Neuronal stem cell (in vitro differentiated cells): Measurements from ENCODE around the gene JSRP1.

ENCODE experiments used
- DNase-seq: peaks from one replicate; pipeline ENCODE4 v3.0.0-alpha.2; 2013; ENCODE audit warnings: low spot score
- H2AFZ ChIP-seq: one replicate; pipeline ENCODE4 v1.6.1; 2013; ENCODE audit warnings: mild to moderate bottlenecking, low read length, inconsistent platforms
- H2AK5ac ChIP-seq: 2 replicates; pipeline ENCODE4 v1.6.1; 2013; ENCODE audit warnings: low read depth, mild to moderate bottlenecking, inconsistent platforms, low read length, moderate library complexity, mixed read lengths
- H2BK120ac ChIP-seq: 2 replicates; pipeline ENCODE4 v1.6.1; 2013; ENCODE audit warnings: low read depth, mild to moderate bottlenecking, inconsistent platforms, low read length, moderate library complexity, mixed read lengths
- H2BK12ac ChIP-seq: one replicate; pipeline ENCODE4 v1.6.1; 2013; ENCODE audit warnings: low read length, inconsistent platforms
- H2BK15ac ChIP-seq: 2 replicates; pipeline ENCODE4 v1.6.1; 2013; ENCODE audit warnings: mild to moderate bottlenecking, low read length, inconsistent platforms, mixed read lengths
- H2BK5ac ChIP-seq: one replicate; pipeline ENCODE4 v1.6.1; 2013; ENCODE audit warnings: inconsistent platforms, mild to moderate bottlenecking, low read length, moderate library complexity
- H3K14ac ChIP-seq: one replicate; pipeline ENCODE4 v1.6.1; 2013; ENCODE audit warnings: low read length, inconsistent platforms
- H3K18ac ChIP-seq: 2 replicates; pipeline ENCODE4 v1.6.1; 2013; ENCODE audit warnings: low read length, inconsistent platforms
- H3K23ac ChIP-seq: 2 replicates; pipeline ENCODE4 v1.6.1; 2013; ENCODE audit warnings: low read depth, mild to moderate bottlenecking, mixed read lengths, low read length, inconsistent platforms; ENCODE audit not compliant: poor library complexity
- H3K27ac ChIP-seq: replicated peaks from 3 replicates; pipeline ENCODE4 v1.5.1; 2013; ENCODE audit warnings: low read length, inconsistent platforms
- H3K27me3 ChIP-seq, 3 experiments: 2 replicates each; pipeline ENCODE4 v1.6.1; 2013; ENCODE audit warnings: low read length in 3 of 3, mild to moderate bottlenecking in 2 of 3, inconsistent platforms in 1 of 3, low read depth in 1 of 3, mixed read lengths in 1 of 3, moderate library complexity in 1 of 3; ENCODE audit not compliant: control insufficient read depth in 3 of 3, insufficient read depth in 3 of 3
- H3K36me3 ChIP-seq, 2 donors: replicated peaks in 1 of 2; 2 replicates each; pipeline ENCODE4 v1.6.1; 2013; ENCODE audit warnings: low read length in 2 of 2; ENCODE audit not compliant: control insufficient read depth in 2 of 2, insufficient read depth in 2 of 2
- H3K4ac ChIP-seq: 2 replicates; pipeline ENCODE4 v1.6.1; 2013; ENCODE audit warnings: inconsistent platforms, mild to moderate bottlenecking, low read length, moderate library complexity
- H3K4me1 ChIP-seq, 2 donors: 1 replicate in 1 of 2; 2 replicates in 1 of 2; pipeline ENCODE4 v1.6.1; 2013; ENCODE audit warnings: low read length in 2 of 2, low read depth in 1 of 2; ENCODE audit not compliant: control insufficient read depth in 2 of 2, insufficient read depth in 1 of 2
- H3K4me2 ChIP-seq: one replicate; pipeline ENCODE4 v1.6.1; 2013; ENCODE audit warnings: mild to moderate bottlenecking, low read length, inconsistent platforms; ENCODE audit not compliant: insufficient read depth, poor library complexity, severe bottlenecking
- H3K4me3 ChIP-seq, 2 donors: 2 replicates each; pipeline ENCODE4 v1.5.1; 2013; ENCODE audit warnings: low read length in 2 of 2, mild to moderate bottlenecking in 2 of 2, inconsistent platforms in 1 of 2, moderate library complexity in 1 of 2
- H3K79me1 ChIP-seq: one replicate; pipeline ENCODE4 v1.6.1; 2013; ENCODE audit warnings: low read depth, mild to moderate bottlenecking, inconsistent platforms, low read length, moderate library complexity
- H3K9ac ChIP-seq: one replicate; pipeline ENCODE4 v1.6.1; 2013; ENCODE audit warnings: mild to moderate bottlenecking, low read depth, low read length, inconsistent platforms; ENCODE audit not compliant: poor library complexity
- H3K9me3 ChIP-seq, 2 donors: replicated peaks in 1 of 2; 2 replicates each; pipeline versions ENCODE3 to v1.6.1; 2013; ENCODE audit warnings: low read length in 2 of 2, mild to moderate bottlenecking in 2 of 2, inconsistent platforms in 1 of 2, low read depth in 1 of 2, mixed read lengths in 1 of 2, moderate library complexity in 1 of 2; ENCODE audit not compliant: control insufficient read depth in 2 of 2, insufficient read depth in 1 of 2
- H4K8ac ChIP-seq: one replicate; pipeline ENCODE4 v1.6.1; 2013; ENCODE audit warnings: low read depth, mild to moderate bottlenecking, inconsistent platforms, low read length, moderate library complexity
- H4K91ac ChIP-seq: one replicate; pipeline ENCODE4 v1.6.1; 2013; ENCODE audit warnings: low read length, low read depth, mild to moderate bottlenecking, inconsistent platforms; ENCODE audit not compliant: poor library complexity
- WGBS, 2 donors: extraction: QIAGEN DNeasy Blood & Tissue Kit; methylation state at CpG; one replicate each; pipeline ENCODE4 v1.1.7; 2013; ENCODE audit warnings: missing lambda C conversion rate in 2 of 2, mixed read lengths in 1 of 2; ENCODE audit not compliant: insufficient read length in 2 of 2, insufficient replicate concordance in 1 of 2; ENCODE audit errors: extremely low coverage in 2 of 2; 5-methylcytosine and 5-hydroxymethylcytosine counted together

The JSRP1 gene

DNA sequence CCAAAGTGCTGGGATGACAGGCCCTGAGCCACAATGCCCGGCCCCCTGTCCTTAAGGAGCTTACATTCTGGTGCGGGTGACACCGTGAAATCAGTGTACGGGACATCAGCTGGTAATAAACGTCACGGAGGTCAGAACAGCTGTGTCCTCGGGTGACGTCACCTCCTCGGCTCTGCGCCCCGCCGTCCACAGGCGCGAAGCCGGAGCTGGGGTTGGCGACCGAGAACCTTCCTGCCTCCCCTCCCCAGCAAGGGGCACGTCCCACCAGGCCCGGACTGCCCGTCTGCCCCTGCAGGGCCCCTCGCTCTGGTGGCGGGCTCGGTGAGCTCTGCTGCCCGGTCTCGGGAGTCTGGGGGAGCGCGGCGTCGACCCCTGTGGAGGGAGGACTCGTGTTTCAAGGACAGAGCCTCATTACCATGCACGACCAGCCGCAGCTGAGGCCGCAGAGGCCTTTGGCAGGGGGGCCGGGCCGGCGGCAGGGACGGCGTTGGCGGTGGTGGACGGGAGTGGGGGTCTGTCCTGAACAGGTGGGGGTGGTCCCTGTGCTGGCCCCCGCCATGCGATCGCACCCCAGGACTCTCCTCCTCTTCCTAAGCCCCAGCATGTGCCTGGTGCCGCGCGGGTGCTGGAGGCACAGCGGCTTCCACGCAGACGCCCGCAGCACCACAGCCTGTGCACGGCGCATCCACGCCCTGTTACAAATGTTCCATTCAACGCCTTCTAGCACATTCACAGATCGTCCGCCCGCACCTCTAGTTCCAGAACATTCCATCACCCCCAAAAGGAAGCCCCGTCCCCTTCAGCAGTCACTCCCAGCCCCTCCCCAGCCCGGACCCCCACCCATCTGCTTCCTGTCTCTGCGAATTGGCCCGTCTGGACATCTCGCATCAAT, 46.3 kb upstream of the JSRP1 start:
- H3K4me2 ChIP-seq, result peak overlapping the region; percentile 42
- peak overlapping the region; percentile 88 for H3K9ac ChIP-seq
- H2AFZ ChIP-seq, result peak overlapping the region; percentile 100
- peaks cover 0 to 48% (median 16%) of the 10 kb centered on the region in 3 experiments for H3K27me3 ChIP-seq
- peak overlapping the region; percentile 99 for H3K14ac ChIP-seq
- peak; percentile 63 for DNase-seq
- H4K8ac ChIP-seq, result no peak overlapping the region
- peak overlapping the region; percentile 94 for H3K18ac ChIP-seq
- peak overlapping the region; percentile 99 for H2BK15ac ChIP-seq
- no peak overlapping the region for H3K27ac ChIP-seq
- peak overlapping the region; percentile 94 for H2BK12ac ChIP-seq
- no peaks in the 10 kb centered on the region for H3K36me3 ChIP-seq
- H3K23ac ChIP-seq, result peak overlapping the region; percentile 96
- H3K9me3 ChIP-seq, result no peaks in the 10 kb centered on the region
- peak overlapping the region; percentile 81 for H2BK120ac ChIP-seq
- no peaks in the 10 kb centered on the region for H3K79me1 ChIP-seq
- peak overlapping the region; percentile 40 to 70 for H3K4me3 ChIP-seq
- WGBS, 2 donors, result no CpG with 5 or more reads among the region's 62 CpGs
- peaks cover 8 to 14% of the 10 kb centered on the region in 2 donors for H3K4me1 ChIP-seq
- peak overlapping the region; percentile 76 for H3K4ac ChIP-seq
- H4K91ac ChIP-seq, result no peak overlapping the region
- peak overlapping the region; percentile 97 for H2AK5ac ChIP-seq
- H2BK5ac ChIP-seq, result peak overlapping the region; percentile 98

GRCh38 chr19:2300533-2300932, 44.3 kb upstream of the JSRP1 start:
- H3K27ac ChIP-seq, result no peak overlapping the region
- H2BK5ac ChIP-seq, result no peak overlapping the region
- DNase-seq, result no peak
- H3K4me1 ChIP-seq, result peaks cover 8 to 14% of the 10 kb centered on the region in 2 donors
- peak overlapping the region; percentile 64 for H3K18ac ChIP-seq
- no peak overlapping the region for H3K14ac ChIP-seq
- H4K8ac ChIP-seq, result no peak overlapping the region
- no peak overlapping the region for H3K9ac ChIP-seq
- H3K9me3 ChIP-seq, result no peaks in the 10 kb centered on the region
- no peak overlapping the region for H3K4ac ChIP-seq
- H3K4me3 ChIP-seq, result no peak overlapping the region
- no CpG with 5 or more reads among the region's 17 CpGs for WGBS, 2 donors
- peaks cover 0 to 32% (median 7%) of the 10 kb centered on the region in 3 experiments for H3K27me3 ChIP-seq
- no peak overlapping the region for H4K91ac ChIP-seq
- no peak overlapping the region for H2AFZ ChIP-seq
- no peaks in the 10 kb centered on the region for H3K36me3 ChIP-seq
- H3K4me2 ChIP-seq, result no peak overlapping the region
- peak overlapping the region; percentile 7 for H2BK15ac ChIP-seq
- H2BK120ac ChIP-seq, result no peak overlapping the region
- no peaks in the 10 kb centered on the region for H3K79me1 ChIP-seq
- peak overlapping the region; percentile 45 for H2AK5ac ChIP-seq
- H3K23ac ChIP-seq, result peak overlapping the region; percentile 31
- no peak overlapping the region for H2BK12ac ChIP-seq

GRCh38 chr19:2296141-2296540, 39.9 kb upstream of the JSRP1 start:
- DNase-seq, result no peak
- no peak overlapping the region for H4K91ac ChIP-seq
- no peak overlapping the region for H2AK5ac ChIP-seq
- no peak overlapping the region for H3K4me3 ChIP-seq
- no peak overlapping the region for H3K9ac ChIP-seq
- WGBS, 2 donors, result no CpG with 5 or more reads among the region's 16 CpGs
- H2BK12ac ChIP-seq, result no peak overlapping the region
- H4K8ac ChIP-seq, result no peak overlapping the region
- peaks cover 7 to 26% (median 12%) of the 10 kb centered on the region in 3 experiments for H3K27me3 ChIP-seq
- peak overlapping the region; percentile 67 for H3K18ac ChIP-seq
- no peak overlapping the region for H3K4me2 ChIP-seq
- H3K36me3 ChIP-seq, result no peaks in the 10 kb centered on the region
- H3K23ac ChIP-seq, result no peak overlapping the region
- no peak overlapping the region for H2AFZ ChIP-seq
- no peak overlapping the region for H3K14ac ChIP-seq
- H3K4me1 ChIP-seq, result peaks cover 4 to 5% of the 10 kb centered on the region in 2 donors
- H3K27ac ChIP-seq, result no peak overlapping the region
- no peak overlapping the region for H2BK15ac ChIP-seq
- no peaks in the 10 kb centered on the region for H3K79me1 ChIP-seq
- no peak overlapping the region for H2BK120ac ChIP-seq
- H3K4ac ChIP-seq, result no peak overlapping the region
- no peak overlapping the region for H2BK5ac ChIP-seq
- peaks cover 0 to 2% of the 10 kb centered on the region in 2 donors for H3K9me3 ChIP-seq

GRCh38 chr19:2294687-2295335, 38.6 kb upstream of the JSRP1 start:
- Histone ChIP-seq H2AFZ (peak overlapping the region; percentile 71), H4K91ac (peak overlapping the region; percentile 56), H3K9ac (no peak overlapping the region), H3K36me3 (no peaks in the 10 kb centered on the region), H3K23ac (no peak overlapping the region), H2BK12ac (no peak overlapping the region), H3K79me1 (no peaks in the 10 kb centered on the region), H3K27ac (no peak overlapping the region), H2BK5ac (no peak overlapping the region), H3K27me3 (peaks cover 20 to 39% (median 25%) of the 10 kb centered on the region in 3 experiments), H2AK5ac (no peak overlapping the region), H3K18ac (peak overlapping the region; percentile 28), H3K4me2 (no peak overlapping the region), H3K4ac (no peak overlapping the region), H3K4me3 (no peak overlapping the region), H4K8ac (no peak overlapping the region), H3K9me3 (peaks cover 0 to 4% of the 10 kb centered on the region in 2 donors), H3K4me1 (peaks cover 5 to 15% of the 10 kb centered on the region in 2 donors), H2BK15ac (no peak overlapping the region), H3K14ac (peak overlapping the region; percentile 71), H2BK120ac (no peak overlapping the region)
- no CpG with 5 or more reads among the region's 26 CpGs for WGBS, 2 donors
- DNase-seq, result no peak
